HFF-Myc (cell line): ENCODE results near the gene MINK1.

ENCODE experiments used
- DNase-seq: peaks from one replicate; pipeline ENCODE4 v3.0.0-alpha.2; 2011; ENCODE audit warnings: low read depth; ENCODE audit errors: extremely low read depth
- H3K4me3 ChIP-seq: replicated peaks from 2 replicates; pipeline ENCODE4 v1.5.1; 2011; ENCODE audit warnings: low read depth, mild to moderate bottlenecking, control low read depth, low read length
- TF ChIP-seq, protein P1 (sequence below): IDR thresholded peaks from 2 replicates; pipeline ENCODE4 v1.5.1; 2012; ENCODE audit warnings: mild to moderate bottlenecking, low read depth, low read length, control low read depth; ENCODE audit errors: missing control alignments

The MINK1 gene

DNA sequence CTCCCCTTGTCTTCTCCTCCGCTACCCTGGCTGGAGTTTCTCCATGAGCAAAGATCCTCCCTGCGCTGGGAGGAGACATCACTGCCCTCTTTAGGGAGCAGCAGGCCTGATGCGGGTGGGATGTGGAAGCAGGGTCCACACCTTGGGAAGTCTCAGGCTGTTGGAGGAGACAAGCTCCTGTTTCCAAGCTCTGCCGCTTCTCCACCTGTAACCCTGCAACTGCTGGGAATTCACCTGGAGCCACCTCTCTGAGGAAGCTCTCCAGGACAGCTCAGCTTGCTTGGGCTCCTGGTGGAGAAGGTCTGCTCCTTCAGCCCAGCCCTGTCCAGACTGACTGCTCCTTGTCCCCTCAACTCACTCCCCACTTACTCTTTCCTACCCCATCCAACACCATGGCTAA lies 51.3 kb downstream of the MINK1 start:
- TF ChIP-seq, protein P1, sequence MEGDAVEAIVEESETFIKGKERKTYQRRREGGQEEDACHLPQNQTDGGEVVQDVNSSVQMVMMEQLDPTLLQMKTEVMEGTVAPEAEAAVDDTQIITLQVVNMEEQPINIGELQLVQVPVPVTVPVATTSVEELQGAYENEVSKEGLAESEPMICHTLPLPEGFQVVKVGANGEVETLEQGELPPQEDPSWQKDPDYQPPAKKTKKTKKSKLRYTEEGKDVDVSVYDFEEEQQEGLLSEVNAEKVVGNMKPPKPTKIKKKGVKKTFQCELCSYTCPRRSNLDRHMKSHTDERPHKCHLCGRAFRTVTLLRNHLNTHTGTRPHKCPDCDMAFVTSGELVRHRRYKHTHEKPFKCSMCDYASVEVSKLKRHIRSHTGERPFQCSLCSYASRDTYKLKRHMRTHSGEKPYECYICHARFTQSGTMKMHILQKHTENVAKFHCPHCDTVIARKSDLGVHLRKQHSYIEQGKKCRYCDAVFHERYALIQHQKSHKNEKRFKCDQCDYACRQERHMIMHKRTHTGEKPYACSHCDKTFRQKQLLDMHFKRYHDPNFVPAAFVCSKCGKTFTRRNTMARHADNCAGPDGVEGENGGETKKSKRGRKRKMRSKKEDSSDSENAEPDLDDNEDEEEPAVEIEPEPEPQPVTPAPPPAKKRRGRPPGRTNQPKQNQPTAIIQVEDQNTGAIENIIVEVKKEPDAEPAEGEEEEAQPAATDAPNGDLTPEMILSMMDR, result no peak
- no peak for DNase-seq
- H3K4me3 ChIP-seq, result no peak overlapping the region

DNA sequence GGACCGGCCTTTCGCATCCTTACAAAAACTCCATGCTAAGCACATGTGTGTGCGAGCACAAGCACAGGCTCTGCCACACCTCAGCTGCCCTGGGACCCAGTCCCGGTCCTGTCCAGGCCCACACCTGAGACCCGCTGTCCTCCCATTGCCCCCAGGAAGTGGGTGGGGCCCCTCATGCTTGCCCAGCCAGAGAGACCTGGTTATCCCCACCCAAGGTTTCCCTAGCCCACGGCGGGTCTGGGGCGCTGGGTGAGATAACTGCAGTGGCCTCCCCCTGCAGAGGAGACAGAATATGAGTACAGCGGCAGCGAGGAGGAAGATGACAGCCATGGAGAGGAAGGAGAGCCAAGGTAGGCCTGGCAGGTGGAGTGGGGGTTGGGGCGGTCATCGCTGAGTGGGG lies 53.7 kb downstream of the MINK1 start:
- H3K4me3 ChIP-seq, result no peak overlapping the region
- TF ChIP-seq, protein P1, result no peak
- DNase-seq, result no peak

DNA sequence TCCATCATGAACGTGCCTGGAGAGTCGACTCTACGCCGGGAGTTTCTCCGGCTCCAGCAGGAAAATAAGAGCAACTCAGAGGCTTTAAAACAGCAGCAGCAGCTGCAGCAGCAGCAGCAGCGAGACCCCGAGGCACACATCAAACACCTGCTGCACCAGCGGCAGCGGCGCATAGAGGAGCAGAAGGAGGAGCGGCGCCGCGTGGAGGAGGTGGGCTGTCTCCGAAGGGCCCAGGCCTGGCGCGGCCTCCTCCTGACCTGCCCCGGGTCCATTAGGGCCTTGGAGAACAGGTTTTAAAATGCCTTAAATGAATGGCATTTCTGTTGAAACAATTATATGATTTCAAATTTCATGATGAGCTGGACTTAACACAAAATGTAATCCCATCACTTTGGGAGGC lies 54.4 kb downstream of the MINK1 start:
- TF ChIP-seq, protein P1, result no peak
- H3K4me3 ChIP-seq, result no peak overlapping the region
- no peak for DNase-seq

DNA sequence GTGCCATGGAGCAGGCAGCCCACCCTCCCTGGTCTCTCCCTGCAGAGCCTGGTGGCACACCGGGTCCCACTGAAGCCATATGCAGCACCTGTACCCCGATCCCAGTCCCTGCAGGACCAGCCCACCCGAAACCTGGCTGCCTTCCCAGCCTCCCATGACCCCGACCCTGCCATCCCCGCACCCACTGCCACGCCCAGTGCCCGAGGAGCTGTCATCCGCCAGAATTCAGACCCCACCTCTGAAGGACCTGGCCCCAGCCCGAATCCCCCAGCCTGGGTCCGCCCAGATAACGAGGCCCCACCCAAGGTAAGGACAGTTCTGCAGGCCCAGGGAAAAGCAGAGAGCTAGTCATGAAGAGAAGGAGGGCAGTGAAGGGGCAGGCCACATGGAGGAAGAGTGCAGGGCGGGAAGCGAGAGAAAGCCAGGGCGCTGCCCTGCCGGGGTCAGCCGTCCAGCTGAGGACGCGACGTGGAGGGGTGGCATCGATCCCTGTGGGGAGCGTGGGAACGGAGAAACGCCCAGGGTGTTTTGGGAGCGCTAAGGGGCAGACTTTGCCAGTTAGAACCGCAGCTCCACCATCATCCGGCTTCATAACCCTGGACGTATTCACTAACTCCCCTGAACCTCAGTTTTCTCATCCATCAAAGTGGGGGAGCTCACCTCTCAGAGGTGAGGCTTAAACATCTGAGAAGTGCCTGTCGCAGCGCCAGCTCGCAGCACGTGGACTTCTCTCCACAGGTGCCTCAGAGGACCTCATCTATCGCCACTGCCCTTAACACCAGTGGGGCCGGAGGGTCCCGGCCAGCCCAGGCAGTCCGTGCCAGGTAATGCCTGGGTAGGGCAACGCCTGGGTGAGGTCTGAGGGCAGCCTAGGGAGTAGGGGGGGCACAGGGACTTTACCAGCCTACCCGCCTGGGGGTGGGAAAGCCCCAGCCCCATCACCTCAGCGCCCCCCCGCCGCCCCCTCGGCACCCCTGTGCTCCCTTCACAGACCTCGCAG lies 58.6 kb downstream of the MINK1 start:
- no peak overlapping the region for H3K4me3 ChIP-seq
- no peak for DNase-seq
- TF ChIP-seq, protein P1, result no peak

DNA sequence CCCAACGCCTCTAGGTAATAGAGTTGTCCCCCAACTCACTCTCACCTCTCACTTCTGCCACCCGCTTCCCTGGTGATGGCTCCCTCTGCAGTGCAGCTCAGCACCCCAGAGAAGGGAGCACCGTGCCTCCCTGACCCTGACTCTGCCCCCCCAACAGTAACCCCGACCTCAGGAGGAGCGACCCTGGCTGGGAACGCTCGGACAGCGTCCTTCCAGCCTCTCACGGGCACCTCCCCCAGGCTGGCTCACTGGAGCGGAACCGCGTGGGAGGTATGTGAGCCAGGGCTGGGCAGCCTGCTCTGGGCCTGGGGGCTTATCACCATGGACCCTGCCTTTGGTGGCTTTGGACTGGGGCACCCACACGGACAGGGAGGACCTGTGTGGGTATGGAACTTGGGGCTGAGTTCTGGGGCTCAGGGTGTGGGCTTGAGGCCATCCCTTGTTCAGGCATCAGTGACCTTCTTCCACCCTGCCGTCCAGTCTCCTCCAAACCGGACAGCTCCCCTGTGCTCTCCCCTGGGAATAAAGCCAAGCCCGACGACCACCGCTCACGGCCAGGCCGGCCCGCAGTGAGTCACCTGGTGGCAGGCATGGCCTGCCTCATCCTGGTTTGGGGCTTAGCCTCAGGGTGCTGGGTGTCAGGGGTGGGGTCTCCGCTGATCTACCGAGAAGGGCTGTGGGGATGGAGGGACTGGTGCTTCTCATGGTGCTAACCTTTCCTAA lies 59.5 kb downstream of the MINK1 start:
- TF ChIP-seq, protein P1, result no peak
- H3K4me3 ChIP-seq, result no peak overlapping the region
- no peak for DNase-seq

DNA sequence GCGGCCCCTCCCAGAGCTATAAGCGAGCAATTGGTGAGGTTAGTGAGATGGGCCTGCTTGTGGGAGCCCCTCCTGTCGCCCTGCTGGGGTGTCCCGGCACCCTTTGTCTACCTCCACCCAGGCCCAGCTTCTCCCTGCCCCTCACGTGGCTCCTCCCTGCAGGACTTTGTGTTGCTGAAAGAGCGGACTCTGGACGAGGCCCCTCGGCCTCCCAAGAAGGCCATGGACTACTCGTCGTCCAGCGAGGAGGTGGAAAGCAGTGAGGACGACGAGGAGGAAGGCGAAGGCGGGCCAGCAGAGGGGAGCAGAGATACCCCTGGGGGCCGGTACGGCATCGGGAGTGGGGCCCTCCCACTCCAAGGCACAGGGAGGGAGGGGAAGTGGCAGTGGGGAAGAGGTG lies 60.1 kb downstream of the MINK1 start:
- TF ChIP-seq, protein P1, result no peak
- DNase-seq, result no peak

More for the DNA sequence above, 60.1 kb downstream of the MINK1 start:
- H3K4me3 ChIP-seq, result no peak overlapping the region
